Globus pallidus (tissue), 1 donor: ENCODE data around the gene FAN1.

Experiments
- DNase-seq: peaks from one replicate; pipeline ENCODE4 v3.0.0-alpha.2; 2015; ENCODE audit warnings: low spot score

Gene FAN1

GRCh38 chr15:30921106-30921505, 17.4 kb downstream of the FAN1 start:
- no peak for DNase-seq

GRCh38 chr15:30921781-30922479, 18.2 kb downstream of the FAN1 start:
- DNase-seq, result peak; percentile 90

GRCh38 chr15:30922480-30923311, 19.0 kb downstream of the FAN1 start:
- peak; percentile 97 for DNase-seq

- peak; percentile 92 for DNase-seq
Measured at GRCh38 chr15:30923429-30923828, 19.7 kb downstream of the FAN1 start.

GRCh38 chr15:30924353-30924752, 20.6 kb downstream of the FAN1 start:
- no peak for DNase-seq

DNA sequence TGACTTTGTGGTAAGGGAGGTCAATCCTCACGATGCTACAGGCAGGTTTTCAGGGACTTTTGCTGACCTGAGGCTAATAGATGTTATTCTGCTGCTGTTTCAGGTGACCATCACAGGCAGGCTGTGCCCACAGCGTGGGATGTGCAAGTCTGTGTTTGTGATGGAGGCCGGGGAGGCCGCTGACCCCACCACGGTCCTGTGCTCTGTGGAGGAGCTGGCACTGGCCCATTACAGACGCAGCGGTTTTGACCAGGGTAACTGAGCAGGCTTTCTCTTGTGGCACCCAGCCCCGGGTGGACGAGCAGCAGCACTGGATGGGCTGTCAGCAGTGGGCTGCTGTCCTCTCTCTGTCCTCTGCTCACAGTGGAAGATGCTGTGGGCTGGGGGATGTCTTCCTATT, 22.0 kb downstream of the FAN1 start:
- DNase-seq, result no peak

- no peak for DNase-seq
Measured at GRCh38 chr15:30926161-30926560, 22.4 kb downstream of the FAN1 start.

GRCh38 chr15:30927148-30927761, 23.5 kb downstream of the FAN1 start:
- no peak for DNase-seq

GRCh38 chr15:30928076-30928475, 24.4 kb downstream of the FAN1 start:
- DNase-seq, result no peak

DNA sequence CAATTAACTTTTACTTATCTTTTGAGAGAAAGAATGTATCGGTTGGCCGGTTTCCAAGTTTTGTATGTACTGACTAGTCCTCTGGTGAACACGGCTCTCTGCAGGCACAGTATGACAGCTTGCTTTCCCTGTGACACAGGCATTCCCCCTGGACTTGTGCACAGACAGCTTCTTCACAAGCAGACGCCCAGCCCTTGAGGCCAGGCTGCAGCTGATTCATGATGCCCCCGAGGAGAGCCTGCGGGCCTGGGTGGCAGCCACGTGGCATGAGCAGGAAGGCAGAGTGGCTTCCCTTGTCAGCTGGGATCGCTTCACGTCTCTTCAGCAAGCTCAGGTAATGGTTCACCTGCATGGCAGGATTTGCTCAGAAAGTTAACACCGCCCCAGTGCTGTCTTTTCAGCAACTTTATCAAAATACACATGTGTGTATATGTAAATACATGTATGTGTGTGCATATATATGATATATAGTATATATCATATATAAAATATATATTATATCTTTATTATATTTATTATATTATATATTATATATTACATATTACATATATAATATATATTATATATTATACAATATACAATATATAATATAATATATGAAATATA, 25.5 kb downstream of the FAN1 start:
- DNase-seq, result no peak

DNA sequence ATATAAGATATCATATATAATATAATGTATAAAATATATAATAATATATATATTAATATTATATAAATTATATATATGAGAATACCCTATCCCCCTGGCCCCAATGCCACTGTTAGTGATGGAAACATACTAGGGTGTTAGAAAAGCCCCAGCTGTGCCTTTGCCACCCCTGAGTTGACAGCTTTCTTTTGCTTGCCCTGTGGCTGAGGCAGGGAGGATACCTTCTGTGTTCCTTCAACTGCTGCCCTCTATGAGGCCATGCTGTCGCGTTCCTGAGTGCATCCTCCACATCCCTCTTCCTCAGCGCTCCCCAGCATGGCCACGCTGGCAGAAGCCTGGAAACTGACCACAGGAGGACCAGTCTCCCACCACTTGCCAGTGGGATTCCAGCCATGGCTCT, 26.3 kb downstream of the FAN1 start:
- DNase-seq, result no peak

DNA sequence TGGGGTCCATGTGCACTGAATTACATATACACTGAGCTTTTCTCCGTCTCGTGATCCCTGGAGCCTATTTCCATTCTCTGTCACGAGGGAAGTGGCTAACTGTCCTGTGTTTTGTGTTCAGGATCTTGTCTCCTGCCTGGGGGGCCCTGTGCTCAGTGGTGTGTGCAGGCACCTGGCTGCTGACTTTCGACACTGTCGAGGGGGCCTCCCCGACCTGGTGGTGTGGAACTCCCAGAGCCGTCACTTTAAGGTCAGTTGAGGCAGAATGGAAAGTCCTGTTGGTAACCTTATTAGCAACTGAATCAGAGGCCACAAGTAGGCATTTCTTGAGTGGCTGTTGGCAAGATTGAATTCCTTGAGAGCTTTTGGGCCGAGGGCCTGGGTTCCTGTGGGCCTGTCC, 26.7 kb downstream of the FAN1 start:
- no peak for DNase-seq

DNA sequence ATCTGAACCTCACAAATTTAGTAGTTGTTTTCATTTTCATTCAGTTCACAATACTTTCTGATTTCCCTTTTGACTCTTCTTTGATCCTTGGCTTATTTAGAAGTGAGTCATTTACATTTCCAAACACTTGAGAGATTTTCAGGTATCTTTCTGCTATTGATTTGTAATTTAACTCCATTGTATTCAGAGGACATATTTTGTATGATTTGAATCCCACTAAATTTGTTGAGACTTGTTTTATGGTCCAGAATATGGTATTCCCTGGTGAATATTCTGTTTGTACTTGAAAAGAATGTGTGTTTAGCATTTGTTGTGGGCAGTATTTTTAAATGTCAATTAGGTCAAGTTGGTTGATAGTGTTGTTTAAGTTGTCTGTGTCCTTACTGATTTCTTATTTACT, 29.6 kb downstream of the FAN1 start:
- no peak for DNase-seq

DNA sequence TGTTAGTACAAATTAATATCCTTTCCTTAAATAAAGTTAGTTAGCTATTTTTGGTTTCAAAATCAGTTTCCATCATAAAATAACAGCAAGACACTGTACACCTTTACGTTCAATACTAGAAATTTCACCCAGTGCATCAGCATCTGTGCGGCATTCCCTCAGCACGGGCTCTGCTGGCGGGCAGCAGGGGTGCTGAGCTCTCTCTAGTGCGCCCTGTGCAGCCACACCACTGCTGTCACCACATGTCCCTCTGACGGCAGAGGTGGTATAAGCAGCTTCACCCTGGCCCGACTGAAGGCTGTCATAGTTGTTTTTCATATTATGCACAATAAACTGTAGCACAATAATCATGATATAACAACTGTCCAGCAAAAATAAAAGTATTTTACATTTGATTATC, 35.4 kb downstream of the FAN1 start:
- no peak for DNase-seq

DNA sequence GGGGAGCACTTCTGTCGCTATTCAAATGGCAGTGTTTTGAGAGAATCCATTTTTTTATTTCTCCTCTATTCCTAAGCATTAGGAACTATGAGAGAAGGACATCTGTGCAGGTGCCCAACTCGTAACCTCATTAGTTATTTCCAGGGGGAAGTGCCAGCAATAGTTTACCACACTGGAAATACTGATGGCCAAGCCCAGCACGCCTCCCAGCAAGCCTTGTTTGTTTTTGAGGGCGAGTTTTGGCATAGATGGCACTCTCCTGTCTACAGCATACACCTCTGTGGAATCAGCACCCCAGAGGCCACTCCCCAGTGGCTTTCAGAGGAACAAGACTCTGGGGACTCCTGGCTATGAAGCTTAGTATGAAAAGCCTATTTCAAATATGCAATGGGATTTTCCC, 36.6 kb downstream of the FAN1 start:
- DNase-seq, result no peak

DNA sequence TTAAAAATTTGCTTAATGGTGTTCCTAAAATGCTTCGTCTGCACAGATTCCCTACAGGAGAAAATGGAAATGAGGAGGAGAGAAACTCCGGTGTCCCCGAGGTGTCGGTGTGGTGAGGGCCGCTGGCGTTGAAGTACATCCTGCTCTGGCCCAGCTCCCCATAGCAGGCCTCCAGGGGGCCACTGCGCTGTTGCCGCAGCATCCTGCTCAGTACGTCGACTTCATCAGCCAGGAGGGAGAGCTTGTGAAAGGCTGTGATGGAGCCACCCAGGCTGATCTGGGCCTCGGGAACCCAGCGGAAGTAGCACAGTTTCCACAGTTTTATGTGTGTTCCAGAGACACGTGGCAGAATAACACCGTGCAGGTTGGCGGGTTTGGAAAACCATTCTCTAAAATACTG, 37.8 kb downstream of the FAN1 start:
- DNase-seq, result no peak

DNA sequence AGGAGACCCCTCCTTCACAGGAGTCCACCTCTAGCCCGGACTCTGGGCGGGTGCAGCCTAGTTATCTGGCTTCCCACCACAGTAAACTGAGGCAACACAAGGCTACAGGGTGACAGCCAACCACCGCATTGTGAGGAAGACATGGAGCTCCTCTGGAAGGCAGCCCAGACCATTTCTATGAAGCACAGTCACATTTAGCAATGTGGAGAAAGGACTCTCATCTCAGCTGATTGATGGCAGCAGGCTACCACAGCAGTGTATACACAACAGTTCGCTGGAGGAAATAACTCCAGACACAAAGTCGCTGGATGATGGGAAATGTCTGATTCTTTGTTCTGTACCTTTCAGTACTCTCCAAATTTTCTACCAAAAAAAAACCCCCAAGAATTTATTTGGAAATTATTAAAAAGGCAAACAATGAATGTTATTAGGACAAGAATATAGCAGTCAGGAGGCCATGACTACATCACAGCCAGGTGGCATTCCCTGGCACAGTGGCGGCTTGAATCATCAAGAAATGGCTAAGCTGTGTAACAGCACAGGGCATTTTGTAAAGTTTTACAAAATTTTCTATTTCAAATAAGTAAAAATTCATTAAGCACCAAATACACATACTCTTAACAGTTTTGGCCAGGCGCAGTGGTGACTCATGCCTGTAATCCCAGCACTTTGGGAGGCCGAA, 40.1 kb downstream of the FAN1 start:
- no peak for DNase-seq

DNA sequence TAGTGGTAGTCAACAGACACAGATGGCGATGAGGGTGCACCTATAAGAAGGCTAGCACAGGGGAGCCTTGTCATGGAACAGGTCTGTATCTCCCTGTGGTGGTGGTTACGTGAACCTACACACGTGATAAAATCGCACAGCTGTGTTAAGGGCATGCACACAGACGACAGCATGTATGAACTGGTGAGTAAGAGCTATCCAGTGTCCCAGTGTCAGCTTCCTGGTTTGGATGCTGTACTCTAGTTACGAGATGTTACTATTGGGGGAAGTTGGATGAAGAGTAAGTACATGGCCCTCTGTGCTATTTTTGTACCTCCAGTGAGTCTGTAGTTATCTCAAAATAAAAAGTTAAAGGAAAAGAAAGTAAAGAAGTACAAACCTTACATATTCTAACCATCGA, 49.5 kb downstream of the FAN1 start:
- DNase-seq, result no peak

DNA sequence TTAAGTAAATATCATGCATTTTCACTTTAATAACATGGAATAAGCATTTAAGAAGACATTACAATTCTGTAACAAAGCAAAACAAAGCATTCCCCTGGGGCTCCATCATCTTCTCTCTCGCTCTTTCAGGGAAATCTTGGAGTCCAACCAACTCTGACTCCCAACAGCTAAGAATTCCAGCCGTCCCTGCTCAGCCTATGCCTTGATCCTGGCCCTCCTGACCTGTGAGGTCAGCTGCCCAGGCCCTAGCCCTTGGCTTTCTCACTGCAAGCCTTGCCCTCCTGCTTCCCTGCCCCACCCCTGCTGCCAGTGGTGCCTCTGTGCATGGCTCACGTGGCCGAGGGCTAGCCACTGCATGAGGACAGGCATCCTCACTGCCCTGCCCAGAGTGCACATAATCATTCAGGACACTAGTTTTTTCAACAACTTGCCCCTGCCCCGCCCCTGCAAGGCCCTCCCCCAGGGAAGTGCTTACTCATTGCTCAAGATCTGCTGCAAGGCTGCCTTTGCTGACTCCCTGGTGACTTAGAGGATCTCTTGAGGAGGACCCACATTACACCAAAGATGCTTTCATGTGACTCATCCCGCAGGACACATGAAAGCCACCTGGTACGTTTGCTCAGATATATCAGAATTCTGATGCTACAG, 50.1 kb downstream of the FAN1 start:
- no peak for DNase-seq

DNA sequence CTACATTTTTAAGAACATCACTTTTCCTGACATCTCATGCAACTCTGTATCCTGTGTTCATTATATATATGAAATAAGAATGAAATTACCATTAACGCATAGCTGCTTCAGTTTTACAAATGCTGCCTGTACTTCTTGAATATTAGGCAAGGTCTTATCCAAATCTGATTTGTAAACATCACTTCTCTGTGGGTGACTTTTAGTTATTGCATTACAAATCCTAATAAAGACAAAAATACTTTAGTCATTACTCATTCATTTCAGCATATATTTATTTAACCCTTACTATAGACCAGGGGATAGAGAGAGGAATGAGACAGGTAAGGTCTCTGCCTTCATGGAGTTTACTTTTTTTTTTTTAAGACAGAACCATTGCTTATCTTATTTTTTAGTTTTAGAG, 51.0 kb downstream of the FAN1 start:
- DNase-seq, result no peak

DNA sequence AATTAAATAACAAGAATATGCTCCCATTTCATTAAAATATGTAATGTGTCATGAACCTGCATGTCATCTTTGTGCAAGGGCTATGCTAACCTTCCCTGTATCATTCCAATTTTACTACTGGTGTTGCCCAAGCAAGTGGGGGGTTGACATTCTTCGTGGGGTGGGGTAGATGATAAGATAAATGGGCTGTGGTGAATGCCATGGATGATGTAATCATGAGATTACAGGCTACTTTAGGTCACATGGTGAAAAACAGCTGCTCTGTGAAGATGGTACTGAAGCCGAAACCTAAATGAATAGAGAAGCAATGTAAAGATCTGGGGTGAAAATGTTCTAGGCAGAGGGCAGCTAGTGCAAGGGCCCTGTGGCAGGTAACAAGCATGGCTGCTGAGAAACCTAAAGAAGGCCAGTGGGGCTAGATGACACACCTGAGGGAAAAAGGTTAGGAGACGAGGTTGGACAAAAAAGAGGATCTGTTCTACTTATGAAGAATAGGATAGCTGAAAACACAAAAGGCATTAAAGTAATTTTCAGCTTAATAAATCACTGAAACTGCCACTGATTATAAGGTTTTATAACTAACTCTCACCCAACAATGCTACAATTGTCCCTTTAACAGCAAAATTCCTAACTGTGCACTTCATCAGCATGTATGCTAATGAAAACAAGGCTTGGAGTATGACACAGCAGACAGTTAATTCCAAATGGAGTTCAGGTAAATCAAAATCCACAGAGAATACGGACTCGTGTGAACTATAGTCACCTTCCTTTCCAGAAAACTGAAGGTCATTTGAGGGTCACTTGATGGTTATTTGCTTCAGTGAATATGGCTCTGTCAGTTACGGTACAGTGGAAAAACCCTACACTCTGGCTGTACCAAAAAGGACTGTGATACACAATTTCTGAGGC, 52.8 kb downstream of the FAN1 start:
- no peak for DNase-seq
